NCI-H1417 treated with DMSO at 0.1 percent for 48 hours (cell line): ENCODE data around the gene VCP.

Experiments
- DNase-seq: peaks from one replicate; lab custom pipeline; 2025; lab: John Stamatoyannopoulos, UW

Gene VCP

DNA sequence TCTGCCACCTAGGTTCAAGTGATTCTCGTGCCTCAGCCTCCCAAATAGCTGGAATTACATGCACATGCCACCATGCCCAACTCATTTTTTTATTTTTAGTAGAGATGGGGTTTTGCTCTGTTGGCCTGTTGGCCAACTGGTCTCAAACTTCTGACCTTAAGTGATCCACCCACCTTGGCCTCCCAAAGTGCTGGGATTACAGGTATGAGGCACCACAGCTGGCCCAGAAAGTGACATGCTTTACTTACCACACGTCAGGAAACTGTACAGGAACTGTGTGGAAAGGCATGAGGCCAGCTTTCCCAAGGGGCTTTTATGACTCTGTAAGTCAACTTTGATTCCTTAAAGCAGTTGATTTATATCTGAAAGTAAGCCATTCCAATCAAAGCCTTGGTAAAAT is 57.9 kb downstream of the VCP start:
- no peak for DNase-seq

DNA sequence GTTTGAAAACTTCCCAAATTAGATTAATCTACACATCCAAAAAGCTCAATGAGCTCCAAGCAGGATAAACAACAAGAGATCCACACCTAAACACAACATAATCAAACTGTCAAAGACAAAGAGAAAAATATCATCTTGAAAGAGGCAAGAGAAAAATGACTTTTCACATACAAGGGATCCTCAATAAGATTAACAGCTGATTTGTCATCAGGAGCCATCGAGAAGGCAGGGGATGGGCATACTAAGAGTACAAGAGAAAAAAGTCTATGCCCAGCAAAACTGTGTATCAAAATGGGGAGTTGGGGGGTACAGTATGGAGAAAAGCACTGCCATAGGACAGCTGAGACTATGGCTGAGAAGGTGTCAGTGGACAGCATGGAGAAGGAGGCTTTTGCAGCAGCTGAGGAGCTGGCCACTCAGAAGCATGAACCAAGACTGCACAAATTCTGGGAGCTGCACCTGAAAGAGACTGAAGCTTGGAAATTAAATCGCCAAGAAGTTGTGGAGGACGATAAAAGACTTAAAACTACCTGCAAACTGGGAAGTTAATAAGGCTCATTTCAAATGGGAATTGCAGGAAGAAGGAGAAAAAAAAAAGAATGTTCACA is 62.0 kb downstream of the VCP start:
- DNase-seq: no peak
